NCI-H2227 (cell line): ENCODE measurements around the gene LRMDA.
"Not testable (repeated sequence)": the region's sequence is repeated elsewhere in the genome, so short reads cannot be mapped to it uniquely, and the experiment has no call there.

Source experiments
- DNase-seq: peaks from one replicate; lab custom pipeline; 2025; ENCODE audit not compliant: unreplicated experiment; lab: John Stamatoyannopoulos, UW

Gene LRMDA

DNA sequence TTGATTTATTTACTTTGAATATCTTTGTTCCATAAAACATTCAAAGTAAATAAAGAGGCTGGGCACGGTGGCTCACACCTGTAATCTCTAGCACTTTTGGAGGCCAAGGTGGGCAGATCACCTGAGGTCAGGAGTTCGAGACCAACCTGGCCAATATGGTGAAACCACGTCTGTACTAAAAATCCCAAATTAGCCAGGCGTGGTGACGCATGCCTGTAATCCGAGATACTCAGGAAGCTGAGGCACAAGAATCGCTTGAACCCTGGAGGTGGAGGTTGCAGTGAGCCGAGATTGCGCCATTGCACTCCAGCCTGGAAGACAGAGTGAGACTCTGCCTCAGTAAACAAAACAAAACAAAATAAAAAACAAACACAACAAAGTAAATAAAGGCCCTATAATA, 1153.0 kb downstream of the LRMDA start:
- not testable (repeated sequence) for DNase-seq
